Measurements from ENCODE around the gene SLC44A1.
A peak's percentile ranks its signal among the peaks of the same experiment; 100 is the strongest.

SLC44A1 gene

DNA sequence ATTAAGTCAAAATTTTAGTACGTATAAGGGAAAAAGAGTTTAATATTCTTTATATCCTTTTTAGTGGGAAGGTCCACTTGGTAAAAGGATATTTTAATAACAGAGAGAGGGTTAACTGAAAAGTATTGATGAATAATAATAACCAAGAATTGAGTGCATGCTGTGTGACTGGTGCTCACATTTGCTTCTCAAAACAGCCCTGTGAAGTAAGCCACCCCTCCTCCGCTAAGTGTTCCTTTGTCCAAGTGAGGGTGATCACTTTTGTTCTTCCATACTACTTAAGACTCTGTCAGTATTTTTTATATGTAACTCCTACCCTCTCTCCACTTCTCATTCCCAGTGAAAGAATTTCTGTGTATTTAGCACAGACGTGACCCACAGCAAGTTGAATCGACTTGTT, 51.5 kb downstream of the SLC44A1 start:
- ChIA-PET POLR2A (no interaction called here), CTCF (interaction anchor here (0.6 kb wide), 1 partner anchor 26 kb away, joined by 3 read pairs; no protein-coding TSS in a partner anchor)
- no peak overlapping the region for H3K27ac ChIP-seq (ENCODE audit: insufficient read depth in 1 of 2, low read depth in 1 of 2, low read length in 2 of 2, poor library complexity in 1 of 2, severe bottlenecking in 2 of 2)
- H3K4me3 ChIP-seq (ENCODE audit: control insufficient read depth in 1 of 7, extremely low read depth in 1 of 7, insufficient read depth in 4 of 7, low read depth in 2 of 7, low read length in 6 of 7) = no peak overlapping the region
- no peaks in the 10 kb centered on the region for H3K36me3 ChIP-seq (ENCODE audit: control insufficient read depth in 4 of 4, insufficient read depth in 4 of 4, low read length in 3 of 4)
- WGBS (ENCODE audit: insufficient coverage) = no CpG with 5 or more reads among the region's 4 CpGs
- H3K27me3 ChIP-seq (replicated peaks in 2 of 5; ENCODE audit: control insufficient read depth in 4 of 5, insufficient read depth in 5 of 5, low read length in 4 of 5) = no peaks in the 10 kb centered on the region
- H3K9me3 ChIP-seq (ENCODE audit: control extremely low read depth in 1 of 5, control insufficient read depth in 4 of 5, insufficient read depth in 2 of 5, low read depth in 1 of 5, low read length in 4 of 5) = no peaks in the 10 kb centered on the region
- peaks cover 0 to 23% (median 10%) of the 10 kb centered on the region in 4 experiments for H3K4me1 ChIP-seq (ENCODE audit: control extremely low read depth in 1 of 4, control insufficient read depth in 4 of 4, insufficient read depth in 4 of 4, low read length in 3 of 4)
- DNase-seq = no peak

DNA sequence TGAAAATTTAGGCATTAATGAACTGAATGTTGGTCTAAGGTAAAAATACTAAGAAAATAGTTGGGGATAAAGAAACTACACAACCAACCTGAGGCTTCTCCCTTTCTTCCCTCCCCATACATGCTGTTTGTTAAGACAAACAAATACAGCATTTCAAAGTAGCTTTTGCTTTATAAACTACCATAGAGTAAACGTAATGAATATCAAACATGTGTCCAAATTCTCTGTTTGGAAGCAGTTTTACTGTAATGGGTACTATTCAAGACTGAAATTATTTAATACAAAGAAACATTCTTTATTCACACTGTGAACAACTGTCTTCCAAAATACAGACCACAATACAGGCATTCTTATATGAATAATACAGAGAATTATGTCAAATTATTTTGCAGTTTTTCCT, 52.0 kb downstream of the SLC44A1 start:
- POLR2A ChIA-PET = no interaction called here
- H3K27me3 ChIP-seq (replicated peaks in 2 of 5; ENCODE audit: control insufficient read depth in 4 of 5, insufficient read depth in 5 of 5, low read length in 4 of 5) = no peaks in the 10 kb centered on the region
- no CpG with 5 or more reads among the region's 1 CpG for WGBS (ENCODE audit: insufficient coverage)
- CTCF ChIA-PET = interaction anchor here (1.0 kb wide), 1 partner anchor 106 kb away, joined by 3 read pairs; no protein-coding TSS in a partner anchor
- no peaks in the 10 kb centered on the region for H3K9me3 ChIP-seq (ENCODE audit: control extremely low read depth in 1 of 5, control insufficient read depth in 4 of 5, insufficient read depth in 2 of 5, low read depth in 1 of 5, low read length in 4 of 5)
- no peak overlapping the region for H3K4me3 ChIP-seq (ENCODE audit: control insufficient read depth in 1 of 7, extremely low read depth in 1 of 7, insufficient read depth in 4 of 7, low read depth in 2 of 7, low read length in 6 of 7)
- no peaks in the 10 kb centered on the region for H3K36me3 ChIP-seq (ENCODE audit: control insufficient read depth in 4 of 4, insufficient read depth in 4 of 4, low read length in 3 of 4)
- no peak for DNase-seq
- H3K4me1 ChIP-seq (ENCODE audit: control extremely low read depth in 1 of 4, control insufficient read depth in 4 of 4, insufficient read depth in 4 of 4, low read length in 3 of 4) = peaks cover 0 to 23% (median 10%) of the 10 kb centered on the region in 4 experiments
- no peak overlapping the region for H3K27ac ChIP-seq (ENCODE audit: insufficient read depth in 1 of 2, low read depth in 1 of 2, low read length in 2 of 2, poor library complexity in 1 of 2, severe bottlenecking in 2 of 2)

DNA sequence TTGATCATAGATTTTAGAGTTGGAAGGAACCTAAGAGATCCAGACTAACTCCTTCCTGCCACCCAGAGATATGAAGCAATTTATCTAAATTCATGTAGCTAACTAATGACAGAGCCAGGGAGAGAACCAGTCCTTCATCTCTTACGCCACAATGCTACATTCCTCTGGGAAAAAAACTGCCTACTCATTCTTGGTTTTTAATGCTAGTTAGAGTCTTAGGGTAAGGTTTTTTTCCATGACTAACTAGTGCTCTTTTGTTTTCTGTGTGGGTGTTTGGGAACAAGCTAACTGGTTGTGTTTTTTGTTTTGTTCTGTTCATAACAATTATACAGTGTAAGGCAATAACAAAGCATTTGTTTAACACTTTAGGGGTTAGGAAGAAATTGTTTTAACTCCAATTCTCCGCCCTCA, 52.4 kb downstream of the SLC44A1 start:
- H3K27ac ChIP-seq (ENCODE audit: insufficient read depth in 1 of 2, low read depth in 1 of 2, low read length in 2 of 2, poor library complexity in 1 of 2, severe bottlenecking in 2 of 2) = no peak overlapping the region
- H3K36me3 ChIP-seq (ENCODE audit: control insufficient read depth in 4 of 4, insufficient read depth in 4 of 4, low read length in 3 of 4) = no peaks in the 10 kb centered on the region
- H3K27me3 ChIP-seq (replicated peaks in 2 of 5; ENCODE audit: control insufficient read depth in 4 of 5, insufficient read depth in 5 of 5, low read length in 4 of 5) = no peaks in the 10 kb centered on the region
- peaks cover 0 to 23% (median 10%) of the 10 kb centered on the region in 4 experiments for H3K4me1 ChIP-seq (ENCODE audit: control extremely low read depth in 1 of 4, control insufficient read depth in 4 of 4, insufficient read depth in 4 of 4, low read length in 3 of 4)
- POLR2A ChIA-PET = no interaction called here
- DNase-seq = peak; percentile 18 to 48 (median 40)
- CTCF ChIA-PET = interaction anchor here (1.0 to 1.5 kb wide), 2 partner anchors 64 to 106 kb away, joined by 3 to 4 read pairs; no protein-coding TSS in a partner anchor
- H3K4me3 ChIP-seq (ENCODE audit: control insufficient read depth in 1 of 7, extremely low read depth in 1 of 7, insufficient read depth in 4 of 7, low read depth in 2 of 7, low read length in 6 of 7) = no peak overlapping the region
- H3K9me3 ChIP-seq (ENCODE audit: control extremely low read depth in 1 of 5, control insufficient read depth in 4 of 5, insufficient read depth in 2 of 5, low read depth in 1 of 5, low read length in 4 of 5) = no peaks in the 10 kb centered on the region
- WGBS (ENCODE audit: insufficient coverage) = 100% methylated on average over 1 of the region's 2 CpGs

DNA sequence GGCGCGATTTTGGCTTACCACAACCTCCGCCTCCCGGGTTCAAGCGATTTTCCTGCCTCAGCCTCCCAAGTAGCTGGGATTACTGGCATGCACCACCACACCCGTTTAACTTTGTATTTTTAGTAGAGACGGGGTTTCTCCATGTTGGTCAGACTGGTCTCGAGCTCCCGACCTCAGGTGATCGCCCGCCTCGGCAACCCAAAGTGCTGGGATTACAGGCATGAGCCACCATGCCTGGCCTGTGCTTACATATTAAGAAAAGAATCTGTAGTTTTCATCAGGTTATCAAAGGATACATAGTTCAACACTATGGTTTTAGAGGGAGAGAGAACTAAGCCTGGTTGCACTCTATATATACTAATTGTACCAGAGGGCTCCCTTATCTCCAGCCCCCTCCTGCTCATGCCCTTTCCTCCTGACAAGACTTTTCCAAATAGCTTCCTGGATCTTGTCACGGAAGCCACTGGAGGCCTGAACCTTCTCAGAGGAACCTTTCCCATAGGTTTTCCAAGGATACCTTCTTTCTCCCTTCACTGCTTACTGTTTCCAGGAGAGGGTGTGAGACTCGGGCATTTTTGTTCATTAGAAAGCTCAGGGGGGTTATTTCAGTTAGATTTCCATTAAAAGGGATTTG, 53.1 kb downstream of the SLC44A1 start:
- no peak overlapping the region for H3K27ac ChIP-seq (ENCODE audit: insufficient read depth in 1 of 2, low read depth in 1 of 2, low read length in 2 of 2, poor library complexity in 1 of 2, severe bottlenecking in 2 of 2)
- 95% methylated on average over 6 of the region's 14 CpGs for WGBS (ENCODE audit: insufficient coverage)
- CTCF ChIA-PET = interaction anchor here (1.0 to 2.3 kb wide), 4 partner anchors 11 to 105 kb away, joined by 3 to 5 read pairs (median 4); no protein-coding TSS in a partner anchor

DNA sequence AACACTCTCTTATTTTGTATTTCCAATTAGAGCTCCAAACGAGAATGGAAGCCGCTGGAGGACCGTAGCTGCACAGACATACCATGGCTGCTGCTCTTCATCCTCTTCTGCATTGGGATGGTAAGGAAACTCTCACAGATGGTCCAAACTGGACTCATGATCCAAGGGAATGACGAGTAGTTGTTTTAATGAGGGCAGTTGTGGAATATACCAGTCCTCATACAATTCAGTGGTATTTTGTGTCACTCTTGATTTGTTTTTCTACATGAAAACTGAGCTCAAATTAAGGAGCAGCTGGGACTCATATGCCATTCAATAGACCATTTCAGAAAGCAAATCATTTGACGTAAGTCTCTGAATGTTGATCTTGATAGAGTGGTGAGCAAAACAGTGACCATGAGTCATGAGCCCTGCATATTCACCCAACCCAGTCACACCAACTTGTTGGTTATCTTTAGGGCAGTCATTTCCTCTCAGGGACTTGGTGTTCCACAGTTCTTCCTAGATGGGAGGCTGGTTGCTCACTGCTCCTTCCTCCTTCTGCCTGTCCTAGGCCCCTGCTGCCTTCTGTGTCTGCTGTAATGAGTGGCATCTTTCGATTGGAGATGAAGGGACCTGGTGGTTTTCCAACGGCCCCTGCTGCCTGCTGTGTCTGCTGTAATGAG, 54.9 kb downstream of the SLC44A1 start:
- POLR2A ChIA-PET = interaction anchor here (1.3 kb wide), 1 partner anchor 55 kb away, joined by 4 read pairs; the partner anchor contains the start of gene SLC44A1
- H3K27ac ChIP-seq (ENCODE audit: insufficient read depth in 1 of 2, low read depth in 1 of 2, low read length in 2 of 2, poor library complexity in 1 of 2, severe bottlenecking in 2 of 2) = peak overlapping the region; percentile 26 to 73
- peak; percentile 84 to 91 (median 86) for DNase-seq

More for the DNA sequence above, 53.1 kb downstream of the SLC44A1 start:
- H3K4me1 ChIP-seq (ENCODE audit: control extremely low read depth in 1 of 4, control insufficient read depth in 4 of 4, insufficient read depth in 4 of 4, low read length in 3 of 4) = peaks cover 0 to 23% (median 10%) of the 10 kb centered on the region in 4 experiments
- peak in 1 of 3 donors; percentile 15 for DNase-seq
- POLR2A ChIA-PET = no interaction called here
- H3K9me3 ChIP-seq (ENCODE audit: control extremely low read depth in 1 of 5, control insufficient read depth in 4 of 5, insufficient read depth in 2 of 5, low read depth in 1 of 5, low read length in 4 of 5) = no peaks in the 10 kb centered on the region
- H3K4me3 ChIP-seq (ENCODE audit: control insufficient read depth in 1 of 7, extremely low read depth in 1 of 7, insufficient read depth in 4 of 7, low read depth in 2 of 7, low read length in 6 of 7) = no peak overlapping the region
- H3K27me3 ChIP-seq (replicated peaks in 2 of 5; ENCODE audit: control insufficient read depth in 4 of 5, insufficient read depth in 5 of 5, low read length in 4 of 5) = no peaks in the 10 kb centered on the region
- H3K36me3 ChIP-seq (ENCODE audit: control insufficient read depth in 4 of 4, insufficient read depth in 4 of 4, low read length in 3 of 4) = no peaks in the 10 kb centered on the region

DNA sequence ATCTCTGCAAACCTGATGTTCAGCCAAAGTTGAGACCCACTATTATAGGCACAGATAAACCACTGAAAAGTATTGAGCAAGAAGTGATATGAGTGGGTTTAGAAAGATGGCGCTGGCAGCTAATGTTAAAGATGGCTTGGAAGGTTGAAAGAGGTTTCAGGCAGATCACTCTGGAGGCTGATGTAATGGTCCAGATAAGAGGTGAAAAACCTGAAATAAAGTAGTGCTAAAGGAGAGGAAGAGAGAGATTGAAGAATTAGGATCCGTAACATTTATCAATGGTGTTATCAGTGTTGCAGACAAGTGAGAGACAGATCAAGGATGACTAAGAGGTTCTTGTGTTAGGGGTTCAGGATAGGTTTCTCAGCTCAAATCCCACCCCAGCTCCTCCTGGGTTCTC, 58.3 kb downstream of the SLC44A1 start:
- Histone ChIP-seq H3K36me3 (ENCODE audit: control insufficient read depth in 4 of 4, insufficient read depth in 4 of 4, low read length in 3 of 4) (peaks cover 0 to 4% (median 0%) of the 10 kb centered on the region in 4 experiments), H3K9me3 (ENCODE audit: control extremely low read depth in 1 of 5, control insufficient read depth in 4 of 5, insufficient read depth in 2 of 5, low read depth in 1 of 5, low read length in 4 of 5) (no peaks in the 10 kb centered on the region), H3K27ac (ENCODE audit: insufficient read depth in 1 of 2, low read depth in 1 of 2, low read length in 2 of 2, poor library complexity in 1 of 2, severe bottlenecking in 2 of 2) (no peak overlapping the region), H3K27me3 (replicated peaks in 2 of 5; ENCODE audit: control insufficient read depth in 4 of 5, insufficient read depth in 5 of 5, low read length in 4 of 5) (no peaks in the 10 kb centered on the region), H3K4me1 (ENCODE audit: control extremely low read depth in 1 of 4, control insufficient read depth in 4 of 4, insufficient read depth in 4 of 4, low read length in 3 of 4) (peaks cover 0 to 23% (median 12%) of the 10 kb centered on the region in 4 experiments), H3K4me3 (ENCODE audit: control insufficient read depth in 1 of 7, extremely low read depth in 1 of 7, insufficient read depth in 4 of 7, low read depth in 2 of 7, low read length in 6 of 7) (no peak overlapping the region)
- no peak for DNase-seq
- 100% methylated on average over 2 of the region's 2 CpGs for WGBS (ENCODE audit: insufficient coverage)
- CTCF ChIA-PET = interaction anchor here (1.0 kb wide), 1 partner anchor 14 kb away, joined by 3 read pairs; no protein-coding TSS in a partner anchor
- POLR2A ChIA-PET = no interaction called here

More for the DNA sequence above, 54.9 kb downstream of the SLC44A1 start:
- Histone ChIP-seq H3K9me3 (ENCODE audit: control extremely low read depth in 1 of 5, control insufficient read depth in 4 of 5, insufficient read depth in 2 of 5, low read depth in 1 of 5, low read length in 4 of 5) (no peaks in the 10 kb centered on the region), H3K27me3 (replicated peaks in 2 of 5; ENCODE audit: control insufficient read depth in 4 of 5, insufficient read depth in 5 of 5, low read length in 4 of 5) (no peaks in the 10 kb centered on the region), H3K4me1 (ENCODE audit: control extremely low read depth in 1 of 4, control insufficient read depth in 4 of 4, insufficient read depth in 4 of 4, low read length in 3 of 4) (peaks cover 0 to 23% (median 10%) of the 10 kb centered on the region in 4 experiments), H3K4me3 (ENCODE audit: control insufficient read depth in 1 of 7, extremely low read depth in 1 of 7, insufficient read depth in 4 of 7, low read depth in 2 of 7, low read length in 6 of 7) (peak overlapping the region in 2 of 7 experiments; percentile 8 to 28), H3K36me3 (ENCODE audit: control insufficient read depth in 4 of 4, insufficient read depth in 4 of 4, low read length in 3 of 4) (peaks cover 0 to 4% (median 0%) of the 10 kb centered on the region in 4 experiments)
- CTCF ChIA-PET = interaction anchor here (2.3 kb wide), 1 partner anchor 10 kb away, joined by 5 read pairs; no protein-coding TSS in a partner anchor
- 0% methylated on average over 1 of the region's 7 CpGs for WGBS (ENCODE audit: insufficient coverage)

All from common myeloid progenitor, CD34-positive (primary cell).